ENCODE data around the gene MAPRE3. TPM values are rescaled to one million over a fixed set of nuclear protein-coding genes. Genes with fewer than 3 reads are reported as not detected.
"Not testable (repeated sequence)": the region's sequence is repeated elsewhere in the genome, so short reads cannot be mapped to it uniquely, and the experiment has no call there.

The MAPRE3 gene
- total RNA-seq = 1 to 10 TPM; 4.0 to 5.1 (median 4.7) TPM
- total RNA-seq (2013) = 2.0 TPM
- total RNA-seq = 0.63 to 17.8 (median 3.0) reads per million in 29 experiments

- Histone ChIP-seq H3K9me3 (no peaks in the 10 kb centered on the region), H3K27me3 (replicated peaks in 1 of 2; ENCODE audit: control insufficient read depth in 2 of 2, extremely low read depth in 1 of 2, insufficient read depth in 2 of 2, low read length in 1 of 2) (peaks cover 0 to 20% of the 10 kb centered on the region in 2 experiments), H3K27ac (ENCODE audit: low read length) (peak within 1 kb of the TSS; percentile 5), H3K36me3 (ENCODE audit: control insufficient read depth in 2 of 2, extremely low read depth in 1 of 2, insufficient read depth in 1 of 2, low read length in 1 of 2) (no peaks in the 10 kb centered on the region), H3K4me1 (ENCODE audit: control insufficient read depth in 1 of 2, extremely low read depth in 1 of 2, insufficient read depth in 2 of 2, low read length in 2 of 2) (peaks cover 0 to 16% of the 10 kb centered on the region in 2 experiments), H3K4me3 (ENCODE audit: control insufficient read depth in 1 of 2, extremely low read depth in 1 of 2, low read length in 1 of 2) (peak within 1 kb of the TSS; percentile 68 to 73)
- peak within 1 kb of the TSS; percentile 63 to 77 for H3K27ac Mint-ChIP-seq
- DNase-seq (peak; percentile 55 to 91 (median 77)), ATAC-seq (replicated peaks in 1 of 4) (peak; percentile 87 to 92 (median 88))
- 0% methylated on average over 43 of the region's 69 CpGs for WGBS (ENCODE audit: insufficient coverage)
- peaks cover 20 to 30% (median 23%) of the 10 kb centered on the region in 3 donors for H3K4me1 Mint-ChIP-seq
- ChIA-PET CTCF (interaction anchor here (0.6 kb wide), 2 partner anchors 15 to 80 kb away, joined by 3 read pairs; no protein-coding TSS in a partner anchor), POLR2A (interaction anchor here in 1 of 2 donors (0.5 kb wide), 1 partner anchor 101 kb away, joined by 4 read pairs; no protein-coding TSS in a partner anchor)
- H3K4me3 Mint-ChIP-seq = peak within 1 kb of the TSS; percentile 84 to 92 (median 85)
- H3K9me3 Mint-ChIP-seq = no peaks in the 10 kb centered on the region
- peaks cover 13 to 27% of the 10 kb centered on the region in 2 donors for H3K27me3 Mint-ChIP-seq
- H3K36me3 Mint-ChIP-seq = no peaks in the 10 kb centered on the region
These were observed at the start of gene MAPRE3 for GRCh38 chr2:26970244-26970927. Gene MAPRE3, plus strand, starts transcription at chr2:26970637. Its CDS starts 51,582 bp downstream, at chr2:27022219.

GRCh38 chr2:26921323-26921722 lies 49.1 kb upstream of the MAPRE3 start:
- no peak overlapping the region for H3K27ac ChIP-seq (ENCODE audit: low read length)
- H3K27me3 ChIP-seq (replicated peaks in 1 of 2; ENCODE audit: control insufficient read depth in 2 of 2, extremely low read depth in 1 of 2, insufficient read depth in 2 of 2, low read length in 1 of 2) = peaks cover 0 to 43% of the 10 kb centered on the region in 2 experiments
- Mint-ChIP-seq H3K27me3 (peaks cover 22 to 35% of the 10 kb centered on the region in 2 donors), H3K9me3 (no peaks in the 10 kb centered on the region), H3K36me3 (no peaks in the 10 kb centered on the region), H3K27ac (no peak overlapping the region), H3K4me1 (peaks cover 7 to 11% (median 7%) of the 10 kb centered on the region in 3 donors), H3K4me3 (no peak overlapping the region)
- no peaks in the 10 kb centered on the region for H3K9me3 ChIP-seq
- no peak for ATAC-seq (replicated peaks in 1 of 4)
- no peak overlapping the region for H3K4me3 ChIP-seq (ENCODE audit: control insufficient read depth in 1 of 2, extremely low read depth in 1 of 2, low read length in 1 of 2)
- WGBS (ENCODE audit: insufficient coverage) = 100% methylated on average over 1 of the region's 5 CpGs
- no peaks in the 10 kb centered on the region for H3K36me3 ChIP-seq (ENCODE audit: control insufficient read depth in 2 of 2, extremely low read depth in 1 of 2, insufficient read depth in 1 of 2, low read length in 1 of 2)
- H3K4me1 ChIP-seq (ENCODE audit: control insufficient read depth in 1 of 2, extremely low read depth in 1 of 2, insufficient read depth in 2 of 2, low read length in 2 of 2) = peaks cover 0 to 4% of the 10 kb centered on the region in 2 experiments
- CTCF ChIA-PET = interaction anchor here (1.8 to 1.9 kb wide), 2 partner anchors 75 kb away, joined by 5 to 13 read pairs; no protein-coding TSS in a partner anchor
- POLR2A ChIA-PET = no interaction called here
- DNase-seq = no peak

- ATAC-seq (replicated peaks in 1 of 4) (peak; percentile 71 to 83 (median 79)), DNase-seq (peak in 27 of 35 experiments; percentile 7 to 58 (median 24))
- Histone ChIP-seq H3K9me3 (no peaks in the 10 kb centered on the region), H3K27ac (ENCODE audit: low read length) (no peak overlapping the region), H3K36me3 (ENCODE audit: control insufficient read depth in 2 of 2, extremely low read depth in 1 of 2, insufficient read depth in 1 of 2, low read length in 1 of 2) (no peaks in the 10 kb centered on the region), H3K4me3 (ENCODE audit: control insufficient read depth in 1 of 2, extremely low read depth in 1 of 2, low read length in 1 of 2) (no peak overlapping the region), H3K27me3 (replicated peaks in 1 of 2; ENCODE audit: control insufficient read depth in 2 of 2, extremely low read depth in 1 of 2, insufficient read depth in 2 of 2, low read length in 1 of 2) (peaks cover 0 to 44% of the 10 kb centered on the region in 2 experiments), H3K4me1 (ENCODE audit: control insufficient read depth in 1 of 2, extremely low read depth in 1 of 2, insufficient read depth in 2 of 2, low read length in 2 of 2) (peaks cover 0 to 4% of the 10 kb centered on the region in 2 experiments)
- no peaks in the 10 kb centered on the region for H3K36me3 Mint-ChIP-seq
- H3K4me1 Mint-ChIP-seq = peaks cover 7 to 11% (median 7%) of the 10 kb centered on the region in 3 donors
- H3K27me3 Mint-ChIP-seq = peaks cover 22 to 35% of the 10 kb centered on the region in 2 donors
- no peak overlapping the region for H3K4me3 Mint-ChIP-seq
- 0% methylated on average over 2 of the region's 8 CpGs for WGBS (ENCODE audit: insufficient coverage)
- ChIA-PET CTCF (interaction anchor here (0.7 to 1.9 kb wide), 6 partner anchors 11 to 1815 kb away, joined by 3 to 13 read pairs (median 4); no protein-coding TSS in a partner anchor), POLR2A (no interaction called here)
- H3K9me3 Mint-ChIP-seq = no peaks in the 10 kb centered on the region
- H3K27ac Mint-ChIP-seq = no peak overlapping the region
These were observed 47.8 kb upstream of the MAPRE3 start for GRCh38 chr2:26922405-26923188.

- H3K27ac ChIP-seq (ENCODE audit: low read length); H3K4me3 ChIP-seq (ENCODE audit: control insufficient read depth in 1 of 2, extremely low read depth in 1 of 2, low read length in 1 of 2); POLR2A ChIA-PET; DNase-seq; H3K9me3 ChIP-seq; H3K27ac Mint-ChIP-seq; H3K36me3 ChIP-seq (ENCODE audit: control insufficient read depth in 2 of 2, extremely low read depth in 1 of 2, insufficient read depth in 1 of 2, low read length in 1 of 2); H3K4me1 ChIP-seq (ENCODE audit: control insufficient read depth in 1 of 2, extremely low read depth in 1 of 2, insufficient read depth in 2 of 2, low read length in 2 of 2); H3K4me3 Mint-ChIP-seq; ATAC-seq (replicated peaks in 1 of 4); H3K9me3 Mint-ChIP-seq; H3K36me3 Mint-ChIP-seq: not testable (repeated sequence)
- Mint-ChIP-seq H3K4me1 (peaks cover 7 to 11% (median 7%) of the 10 kb centered on the region in 3 donors), H3K27me3 (peaks cover 22 to 35% of the 10 kb centered on the region in 2 donors)
- CTCF ChIA-PET = interaction anchor here in 1 of 2 donors (1.0 to 1.9 kb wide), 3 partner anchors 10 to 77 kb away, joined by 3 to 13 read pairs (median 4); no protein-coding TSS in a partner anchor
- WGBS (ENCODE audit: insufficient coverage) = 44% methylated on average over 1 of the region's 1 CpG
- H3K27me3 ChIP-seq (replicated peaks in 1 of 2; ENCODE audit: control insufficient read depth in 2 of 2, extremely low read depth in 1 of 2, insufficient read depth in 2 of 2, low read length in 1 of 2) = peaks cover 0 to 44% of the 10 kb centered on the region in 2 experiments
These were observed 47.3 kb upstream of the MAPRE3 start for GRCh38 chr2:26923189-26923466.

GRCh38 chr2:26924731-26925099 lies 45.7 kb upstream of the MAPRE3 start:
- CTCF ChIA-PET = no interaction called here
- H3K36me3 ChIP-seq (ENCODE audit: control insufficient read depth in 2 of 2, extremely low read depth in 1 of 2, insufficient read depth in 1 of 2, low read length in 1 of 2) = no peaks in the 10 kb centered on the region
- Mint-ChIP-seq H3K9me3 (no peaks in the 10 kb centered on the region), H3K36me3 (no peaks in the 10 kb centered on the region), H3K4me1 (peaks cover 7 to 11% (median 7%) of the 10 kb centered on the region in 3 donors), H3K4me3 (no peak overlapping the region), H3K27ac (no peak overlapping the region), H3K27me3 (peaks cover 27 to 31% of the 10 kb centered on the region in 2 donors)
- H3K9me3 ChIP-seq = no peaks in the 10 kb centered on the region
- no peak for DNase-seq
- H3K4me1 ChIP-seq (ENCODE audit: control insufficient read depth in 1 of 2, extremely low read depth in 1 of 2, insufficient read depth in 2 of 2, low read length in 2 of 2) = peaks cover 0 to 4% of the 10 kb centered on the region in 2 experiments
- no peak overlapping the region for H3K27ac ChIP-seq (ENCODE audit: low read length)
- no peak overlapping the region for H3K4me3 ChIP-seq (ENCODE audit: control insufficient read depth in 1 of 2, extremely low read depth in 1 of 2, low read length in 1 of 2)
- peaks cover 0 to 44% of the 10 kb centered on the region in 2 experiments for H3K27me3 ChIP-seq (replicated peaks in 1 of 2; ENCODE audit: control insufficient read depth in 2 of 2, extremely low read depth in 1 of 2, insufficient read depth in 2 of 2, low read length in 1 of 2)
- no peak for ATAC-seq (replicated peaks in 1 of 4)
- POLR2A ChIA-PET = no interaction called here
- WGBS (ENCODE audit: insufficient coverage) = 89% methylated on average over 10 of the region's 14 CpGs

GRCh38 chr2:26925100-26925791 lies 45.2 kb upstream of the MAPRE3 start:
- no peak for ATAC-seq (replicated peaks in 1 of 4)
- Mint-ChIP-seq H3K4me1 (peaks cover 7 to 11% (median 7%) of the 10 kb centered on the region in 3 donors), H3K36me3 (no peaks in the 10 kb centered on the region), H3K27me3 (peaks cover 30 to 31% of the 10 kb centered on the region in 2 donors), H3K9me3 (no peaks in the 10 kb centered on the region), H3K4me3 (no peak overlapping the region), H3K27ac (no peak overlapping the region)
- POLR2A ChIA-PET = no interaction called here
- CTCF ChIA-PET = interaction anchor here in 1 of 2 donors (0.6 kb wide), 1 partner anchor 81 kb away, joined by 3 read pairs; no protein-coding TSS in a partner anchor
- Histone ChIP-seq H3K27me3 (replicated peaks in 1 of 2; ENCODE audit: control insufficient read depth in 2 of 2, extremely low read depth in 1 of 2, insufficient read depth in 2 of 2, low read length in 1 of 2) (peaks cover 0 to 44% of the 10 kb centered on the region in 2 experiments), H3K4me1 (ENCODE audit: control insufficient read depth in 1 of 2, extremely low read depth in 1 of 2, insufficient read depth in 2 of 2, low read length in 2 of 2) (peaks cover 0 to 4% of the 10 kb centered on the region in 2 experiments), H3K36me3 (ENCODE audit: control insufficient read depth in 2 of 2, extremely low read depth in 1 of 2, insufficient read depth in 1 of 2, low read length in 1 of 2) (no peaks in the 10 kb centered on the region), H3K27ac (ENCODE audit: low read length) (no peak overlapping the region), H3K4me3 (ENCODE audit: control insufficient read depth in 1 of 2, extremely low read depth in 1 of 2, low read length in 1 of 2) (no peak overlapping the region), H3K9me3 (no peaks in the 10 kb centered on the region)
- 75% methylated on average over 8 of the region's 9 CpGs for WGBS (ENCODE audit: insufficient coverage)
- DNase-seq = no peak
